GM04504 (cell line): ENCODE data around the gene NUAK1.

Experiments
- DNase-seq: peaks from one replicate; pipeline ENCODE4 v3.0.0-alpha.2; 2012; ENCODE audit warnings: low read depth

Gene NUAK1

GRCh38 chr12:106138633-106139421 lies at the start of gene NUAK1:
Gene NUAK1, minus strand, starts transcription at chr12:106138954. Its CDS starts 301 bp downstream, at chr12:106138653.
- DNase-seq: no peak

- DNase-seq: no peak
These were observed 49.5 kb upstream of the NUAK1 start for GRCh38 chr12:106188256-106188655.

- no peak for DNase-seq
These were observed 49.1 kb upstream of the NUAK1 start for GRCh38 chr12:106187842-106188241.

DNA sequence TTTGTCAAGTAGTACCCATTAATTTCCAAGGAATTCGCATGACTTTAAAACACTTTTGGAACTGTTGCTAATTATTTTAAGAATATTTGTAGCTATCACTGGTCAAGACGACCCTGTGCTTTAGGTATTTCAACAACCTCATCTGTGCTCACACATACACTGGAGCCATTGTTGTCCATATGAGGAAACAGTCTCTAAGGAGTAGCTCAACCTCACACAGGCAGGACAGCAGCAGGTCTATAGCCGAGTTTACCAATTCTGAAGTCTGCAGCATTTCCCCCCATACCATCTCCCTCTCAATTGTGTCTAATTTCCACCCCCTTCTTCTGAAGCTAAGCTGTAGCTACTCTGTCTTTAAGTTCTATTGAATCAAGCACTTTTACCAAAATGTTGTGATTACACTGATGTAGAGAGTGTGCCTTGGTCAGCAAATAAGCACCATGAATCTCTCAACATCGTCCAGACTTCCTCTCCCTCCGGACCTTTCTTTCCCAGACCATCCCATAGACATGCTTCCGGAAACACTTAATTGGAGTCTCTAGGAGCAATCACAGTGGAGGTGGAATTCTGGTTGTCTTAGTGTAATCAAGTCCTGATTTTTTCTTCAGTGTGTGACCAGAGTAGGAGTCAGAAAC lies 48.5 kb upstream of the NUAK1 start:
- DNase-seq: no peak

- no peak for DNase-seq
These were observed 45.0 kb upstream of the NUAK1 start for GRCh38 chr12:106183735-106184134.

- no peak for DNase-seq
These were observed 42.8 kb upstream of the NUAK1 start for GRCh38 chr12:106181401-106182114.

GRCh38 chr12:106179086-106179485 lies 40.3 kb upstream of the NUAK1 start:
- DNase-seq: peak; percentile 34

GRCh38 chr12:106178562-106178961 lies 39.8 kb upstream of the NUAK1 start:
- DNase-seq: no peak

GRCh38 chr12:106176560-106176959 lies 37.8 kb upstream of the NUAK1 start:
- DNase-seq: no peak

GRCh38 chr12:106174876-106175275 lies 36.1 kb upstream of the NUAK1 start:
- no peak for DNase-seq

- no peak for DNase-seq
These were observed 34.7 kb upstream of the NUAK1 start for GRCh38 chr12:106173442-106173841.

GRCh38 chr12:106171117-106171750 lies 32.5 kb upstream of the NUAK1 start:
- no peak for DNase-seq

DNA sequence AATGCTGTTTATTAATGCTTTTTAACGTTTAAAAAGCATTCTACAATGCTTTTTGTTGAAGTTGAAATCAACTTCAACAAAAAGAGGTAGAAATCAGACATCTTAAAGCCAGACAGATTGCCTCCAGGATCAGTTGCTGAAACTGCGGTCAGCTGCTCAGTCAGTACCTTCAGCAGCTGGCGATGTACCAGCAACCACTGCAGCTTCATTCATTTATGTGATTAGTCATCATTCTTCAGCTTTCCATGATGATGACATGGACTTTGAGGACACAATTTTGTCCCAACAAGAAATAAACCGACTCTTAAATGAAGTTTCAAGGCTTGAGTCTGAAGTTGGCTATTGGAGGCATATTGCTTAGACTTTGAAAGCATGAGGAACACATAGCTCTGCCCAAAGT lies 31.5 kb upstream of the NUAK1 start:
- DNase-seq: peak; percentile 81

- DNase-seq: no peak
These were observed 25.0 kb upstream of the NUAK1 start for GRCh38 chr12:106163712-106164111.

GRCh38 chr12:106161491-106161890 lies 22.7 kb upstream of the NUAK1 start:
- no peak for DNase-seq

DNA sequence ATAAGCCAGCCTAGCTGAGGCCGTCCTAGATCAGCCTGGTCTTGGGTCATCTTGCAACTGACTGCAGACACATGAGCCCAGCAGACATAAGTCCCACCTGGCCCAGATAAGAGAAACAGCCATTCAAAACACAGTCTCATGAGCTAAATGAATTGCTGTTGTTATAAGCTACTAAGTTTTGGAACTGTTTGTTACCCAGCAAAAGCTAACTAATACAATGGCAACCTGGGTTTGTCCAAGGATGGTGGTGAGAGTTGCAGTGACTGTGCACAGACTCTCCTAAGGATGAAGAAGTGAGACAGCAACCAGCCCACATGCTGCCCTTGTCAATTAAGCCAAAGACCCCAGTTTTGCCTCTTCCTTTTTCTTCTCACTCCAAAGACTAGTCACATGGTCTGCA lies 22.2 kb upstream of the NUAK1 start:
- DNase-seq: no peak

DNA sequence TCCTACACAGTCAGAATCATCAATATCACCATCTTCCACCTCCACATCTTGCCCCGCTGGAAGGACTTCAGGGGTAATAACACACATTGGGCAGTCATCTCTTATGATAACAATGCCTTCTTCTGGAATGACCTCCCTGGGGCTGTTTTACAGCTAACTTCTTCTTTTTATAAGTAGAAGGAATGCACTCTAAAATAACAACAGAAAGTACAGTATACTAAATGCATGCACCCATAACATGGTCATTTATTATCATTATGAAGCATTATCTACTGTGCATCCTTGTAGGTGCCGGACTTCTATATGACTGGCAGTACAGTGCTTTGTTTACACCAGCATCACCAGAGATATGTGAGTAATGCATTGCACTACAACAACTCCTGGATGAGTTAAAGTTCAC lies 19.0 kb upstream of the NUAK1 start:
- no peak for DNase-seq

DNA sequence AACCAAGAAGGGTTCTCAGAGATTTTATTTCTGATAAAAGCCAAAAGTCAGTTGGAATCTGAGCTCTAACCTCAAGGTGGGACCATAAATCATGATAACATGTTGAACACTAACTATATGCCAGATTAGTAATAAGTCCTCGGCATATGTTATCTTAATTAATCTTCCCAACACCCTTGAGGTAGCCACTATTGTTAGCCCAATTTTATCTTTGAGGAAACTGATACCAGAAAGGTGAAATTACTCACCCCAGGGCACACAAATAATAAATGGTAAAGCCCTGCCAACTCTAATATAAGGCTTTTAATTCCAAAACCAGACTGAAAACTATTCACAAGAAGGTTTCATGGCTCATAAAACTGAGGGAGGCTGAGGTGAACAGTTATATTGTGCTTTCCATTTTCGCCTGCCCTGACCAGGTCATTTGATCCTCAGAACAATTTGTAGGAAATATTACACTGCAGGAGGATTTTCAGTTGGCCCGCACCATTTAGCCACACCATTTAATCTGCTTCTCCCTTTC lies 16.1 kb upstream of the NUAK1 start:
- no peak for DNase-seq

- DNase-seq: no peak
These were observed 13.6 kb upstream of the NUAK1 start for GRCh38 chr12:106152334-106152733.

DNA sequence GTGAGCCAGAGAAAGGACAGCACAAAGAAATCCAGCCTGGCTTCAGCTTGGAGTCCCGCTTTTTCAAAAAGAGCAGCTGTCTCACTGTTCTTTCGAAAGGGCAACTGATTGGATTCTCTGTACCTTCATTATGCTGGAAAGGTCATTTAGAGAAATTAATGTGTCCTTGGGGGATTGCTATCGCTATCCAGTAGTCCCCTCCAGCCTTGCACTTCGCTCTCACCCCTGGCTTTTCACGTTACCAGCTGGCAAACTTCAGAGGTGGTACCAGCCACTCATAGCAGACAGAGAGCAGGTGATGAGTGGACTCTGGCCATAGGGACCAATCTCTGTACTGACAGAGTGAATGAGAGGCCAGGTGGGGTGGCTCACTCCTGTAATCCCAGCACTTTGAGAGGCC lies 11.8 kb upstream of the NUAK1 start:
- no peak for DNase-seq

GRCh38 chr12:106149096-106149784 lies 10.5 kb upstream of the NUAK1 start:
- DNase-seq: no peak

DNA sequence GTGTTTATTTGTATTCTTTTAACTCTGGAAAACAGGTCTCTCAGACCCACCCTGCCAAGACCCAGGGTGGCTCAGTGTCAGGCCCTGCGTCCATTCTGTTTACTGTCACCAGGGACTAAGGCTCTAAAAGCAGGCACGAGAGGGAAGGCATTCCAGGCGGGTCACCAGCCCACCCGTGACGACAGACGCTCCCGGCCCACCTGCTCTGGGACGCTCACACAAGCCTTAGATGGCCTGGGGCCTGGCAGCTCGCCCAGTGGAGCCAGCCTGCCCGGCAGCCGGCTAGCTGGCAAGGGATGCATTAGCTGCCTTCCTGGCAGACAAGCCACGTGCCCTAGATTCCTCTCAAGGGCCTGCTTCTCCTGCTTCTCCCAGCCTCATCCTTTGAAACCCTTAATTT lies 9.2 kb upstream of the NUAK1 start:
- no peak for DNase-seq
